ENCODE results near the gene CMTM7.

CMTM7 gene

GRCh38 chr3:32500231-32500630 is 108.6 kb downstream of the CMTM7 start:
- H3K9me3 ChIP-seq (ENCODE audit: insufficient read depth, low read length), result no peaks in the 10 kb centered on the region
- H4K20me1 ChIP-seq (ENCODE audit: insufficient read depth, low read length), result 0 out of 2 replicates have a peak, but pooled peaks cover 3% of the 10 kb centered on the region
- no peak overlapping the region for H2AFZ ChIP-seq (ENCODE audit: low read depth, low read length)
- H3K4me2 ChIP-seq (ENCODE audit: low read length), result no peak overlapping the region
- peaks cover 37% of the 10 kb centered on the region for H3K4me1 ChIP-seq (ENCODE audit: low read length)
- H3K4me3 ChIP-seq (ENCODE audit: low read length), result no peak overlapping the region
- H3K27ac ChIP-seq (ENCODE audit: low read length), result no peak overlapping the region
- H3K27me3 ChIP-seq (ENCODE audit: low read depth, low read length), result no peaks in the 10 kb centered on the region
- TF ChIP-seq EZH2phosphoT487 (IDR thresholded peaks at IDR 0.05; ENCODE audit: low read depth) (no peak), CTCF (IDR thresholded peaks at IDR 0.05; ENCODE audit: low read depth, low read length) (no peak)
- peaks cover 24% of the 10 kb centered on the region for H3K79me2 ChIP-seq (ENCODE audit: low read length)
- peaks cover 6% of the 10 kb centered on the region for H3K36me3 ChIP-seq (replicated peaks; ENCODE audit: low read depth, low read length)
- no peak overlapping the region for H3K9ac ChIP-seq (ENCODE audit: low read length)

GRCh38 chr3:32500880-32501782 is 109.5 kb downstream of the CMTM7 start:
- Histone ChIP-seq H3K9me3 (ENCODE audit: insufficient read depth, low read length) (no peaks in the 10 kb centered on the region), H3K79me2 (ENCODE audit: low read length) (peaks cover 20% of the 10 kb centered on the region), H3K36me3 (replicated peaks; ENCODE audit: low read depth, low read length) (peaks cover 6% of the 10 kb centered on the region), H3K4me1 (ENCODE audit: low read length) (peaks cover 34% of the 10 kb centered on the region), H3K27me3 (ENCODE audit: low read depth, low read length) (no peaks in the 10 kb centered on the region), H3K4me3 (ENCODE audit: low read length) (peak overlapping the region; percentile 84), H4K20me1 (ENCODE audit: insufficient read depth, low read length) (0 out of 2 replicates have a peak, but pooled peaks cover 3% of the 10 kb centered on the region), H2AFZ (ENCODE audit: low read depth, low read length) (no peak overlapping the region), H3K27ac (ENCODE audit: low read length) (no peak overlapping the region), H3K4me2 (ENCODE audit: low read length) (peak overlapping the region; percentile 86), H3K9ac (ENCODE audit: low read length) (peak overlapping the region; percentile 77; the same call in 1 of the 2 replicates)
- TF ChIP-seq CTCF (IDR thresholded peaks at IDR 0.05; ENCODE audit: low read depth, low read length), result no peak
- TF ChIP-seq EZH2phosphoT487 (IDR thresholded peaks at IDR 0.05; ENCODE audit: low read depth), result no peak

GRCh38 chr3:32501783-32502117 is 110.1 kb downstream of the CMTM7 start:
- H3K9me3 ChIP-seq (ENCODE audit: insufficient read depth, low read length), result no peaks in the 10 kb centered on the region
- peak overlapping the region; percentile 86 for H3K4me2 ChIP-seq (ENCODE audit: low read length)
- H2AFZ ChIP-seq (ENCODE audit: low read depth, low read length), result peak overlapping the region; percentile 86
- TF ChIP-seq EZH2phosphoT487 (IDR thresholded peaks at IDR 0.05; ENCODE audit: low read depth) (no peak), CTCF (IDR thresholded peaks at IDR 0.05; ENCODE audit: low read depth, low read length) (no peak)
- no peak overlapping the region for H3K27ac ChIP-seq (ENCODE audit: low read length)
- peaks cover 34% of the 10 kb centered on the region for H3K4me1 ChIP-seq (ENCODE audit: low read length)
- peaks cover 3% of the 10 kb centered on the region for H3K36me3 ChIP-seq (replicated peaks; ENCODE audit: low read depth, low read length)
- H4K20me1 ChIP-seq (ENCODE audit: insufficient read depth, low read length), result 0 out of 2 replicates have a peak, but pooled peaks cover 3% of the 10 kb centered on the region
- H3K27me3 ChIP-seq (ENCODE audit: low read depth, low read length), result no peaks in the 10 kb centered on the region
- H3K9ac ChIP-seq (ENCODE audit: low read length), result peak overlapping the region; percentile 77
- peaks cover 20% of the 10 kb centered on the region for H3K79me2 ChIP-seq (ENCODE audit: low read length)
- peak overlapping the region; percentile 84 for H3K4me3 ChIP-seq (ENCODE audit: low read length)

GRCh38 chr3:32502118-32502945 is 110.7 kb downstream of the CMTM7 start, which contains the start of gene CMTM6:
CMTM6 (minus strand) TSS chr3:32502852; CDS start chr3:32502745, 107 bp downstream.
- H2AFZ ChIP-seq (ENCODE audit: low read depth, low read length), result peak within 1 kb of the TSS; percentile 95
- peak within 1 kb of the TSS; percentile 77 for H3K9ac ChIP-seq (ENCODE audit: low read length)
- H3K4me3 ChIP-seq (ENCODE audit: low read length), result peak within 1 kb of the TSS; percentile 84
- H4K20me1 ChIP-seq (ENCODE audit: insufficient read depth, low read length), result 0 out of 2 replicates have a peak, but pooled peaks cover 3% of the 10 kb centered on the region
- H3K4me1 ChIP-seq (ENCODE audit: low read length), result peaks cover 34% of the 10 kb centered on the region
- peak within 1 kb of the TSS; percentile 37 for H3K27ac ChIP-seq (ENCODE audit: low read length)
- peaks cover 3% of the 10 kb centered on the region for H3K36me3 ChIP-seq (replicated peaks; ENCODE audit: low read depth, low read length)
- no peaks in the 10 kb centered on the region for H3K27me3 ChIP-seq (ENCODE audit: low read depth, low read length)
- TF ChIP-seq CTCF (IDR thresholded peaks at IDR 0.05; ENCODE audit: low read depth, low read length) (0 out of 2 replicates have a peak, but pooled peaks have one; percentile 3), EZH2phosphoT487 (IDR thresholded peaks at IDR 0.05; ENCODE audit: low read depth) (no peak)
- H3K9me3 ChIP-seq (ENCODE audit: insufficient read depth, low read length), result no peaks in the 10 kb centered on the region
- peak within 1 kb of the TSS; percentile 86 for H3K4me2 ChIP-seq (ENCODE audit: low read length)
- H3K79me2 ChIP-seq (ENCODE audit: low read length), result peaks cover 20% of the 10 kb centered on the region

Measured in OCI-LY3 (cell line).